ENCODE results near the gene MEGF9.
"Not testable (repeated sequence)": the region's sequence is repeated elsewhere in the genome, so short reads cannot be mapped to it uniquely, and the experiment has no call there.

The MEGF9 gene

GRCh38 chr9:120646948-120647347 is 67.3 kb downstream of the MEGF9 start:
- H3K9me3 Mint-ChIP-seq = no peaks in the 10 kb centered on the region
- no peak overlapping the region for H3K27ac Mint-ChIP-seq
- no peaks in the 10 kb centered on the region for H3K27me3 Mint-ChIP-seq
- H3K4me1 Mint-ChIP-seq = no peaks in the 10 kb centered on the region
- peaks cover 3% of the 10 kb centered on the region for H3K36me3 Mint-ChIP-seq
- DNase-seq = no peak
- CTCF ChIA-PET = interaction anchor here (0.7 kb wide), 1 partner anchor 108 kb away, joined by 3 read pairs; no protein-coding TSS in a partner anchor
- H3K4me3 Mint-ChIP-seq = no peak overlapping the region

- no peak for DNase-seq
- no peak overlapping the region for H3K27ac Mint-ChIP-seq
- CTCF ChIA-PET = no interaction called here
- H3K4me1 Mint-ChIP-seq = no peaks in the 10 kb centered on the region
- H3K9me3 Mint-ChIP-seq = no peaks in the 10 kb centered on the region
- no peak overlapping the region for H3K4me3 Mint-ChIP-seq
- no peaks in the 10 kb centered on the region for H3K27me3 Mint-ChIP-seq
- peaks cover 5% of the 10 kb centered on the region for H3K36me3 Mint-ChIP-seq
These were observed 68.5 kb downstream of the MEGF9 start for GRCh38 chr9:120645760-120646159.

GRCh38 chr9:120643061-120643460 is 71.2 kb downstream of the MEGF9 start:
- CTCF ChIA-PET = no interaction called here

GRCh38 chr9:120642129-120642770 is 72.0 kb downstream of the MEGF9 start:
- no peak for DNase-seq
- no peaks in the 10 kb centered on the region for H3K9me3 Mint-ChIP-seq
- CTCF ChIA-PET = no interaction called here
- H3K27ac Mint-ChIP-seq = no peak overlapping the region
- H3K27me3 Mint-ChIP-seq = no peaks in the 10 kb centered on the region
- peaks cover 5% of the 10 kb centered on the region for H3K36me3 Mint-ChIP-seq
- H3K4me1 Mint-ChIP-seq = no peaks in the 10 kb centered on the region
- H3K4me3 Mint-ChIP-seq = no peak overlapping the region

More at GRCh38 chr9:120643061-120643460, 71.2 kb downstream of the MEGF9 start:
- H3K27ac Mint-ChIP-seq = no peak overlapping the region
- peaks cover 5% of the 10 kb centered on the region for H3K36me3 Mint-ChIP-seq
- no peaks in the 10 kb centered on the region for H3K27me3 Mint-ChIP-seq
- H3K4me1 Mint-ChIP-seq = no peaks in the 10 kb centered on the region
- no peak overlapping the region for H3K4me3 Mint-ChIP-seq
- DNase-seq = no peak
- no peaks in the 10 kb centered on the region for H3K9me3 Mint-ChIP-seq

GRCh38 chr9:120640874-120641273 is 73.4 kb downstream of the MEGF9 start:
- H3K4me1 Mint-ChIP-seq, H3K36me3 Mint-ChIP-seq, H3K4me3 Mint-ChIP-seq, CTCF ChIA-PET, H3K27me3 Mint-ChIP-seq, H3K9me3 Mint-ChIP-seq, DNase-seq, H3K27ac Mint-ChIP-seq: not testable (repeated sequence)

GRCh38 chr9:120640380-120640779 is 73.9 kb downstream of the MEGF9 start:
- Mint-ChIP-seq H3K4me1 (no peaks in the 10 kb centered on the region), H3K27me3 (no peaks in the 10 kb centered on the region), H3K36me3 (peaks cover 11% of the 10 kb centered on the region), H3K9me3 (peaks cover 4% of the 10 kb centered on the region), H3K27ac (no peak overlapping the region), H3K4me3 (no peak overlapping the region)
- DNase-seq = no peak
- CTCF ChIA-PET = no interaction called here

GRCh38 chr9:120637919-120638318 is 76.4 kb downstream of the MEGF9 start:
- Mint-ChIP-seq H3K27me3 (no peaks in the 10 kb centered on the region), H3K36me3 (peaks cover 10% of the 10 kb centered on the region), H3K9me3 (peaks cover 13% of the 10 kb centered on the region), H3K4me1 (no peaks in the 10 kb centered on the region), H3K27ac (no peak overlapping the region), H3K4me3 (no peak overlapping the region)
- CTCF ChIA-PET = no interaction called here
- DNase-seq = no peak

GRCh38 chr9:120636194-120636957 is 77.9 kb downstream of the MEGF9 start:
- no peak overlapping the region for H3K27ac Mint-ChIP-seq
- peaks cover 6% of the 10 kb centered on the region for H3K36me3 Mint-ChIP-seq
- H3K9me3 Mint-ChIP-seq = peaks cover 13% of the 10 kb centered on the region
- H3K4me3 Mint-ChIP-seq = no peak overlapping the region
- H3K27me3 Mint-ChIP-seq = no peaks in the 10 kb centered on the region
- CTCF ChIA-PET = no interaction called here
- no peaks in the 10 kb centered on the region for H3K4me1 Mint-ChIP-seq
- DNase-seq = no peak

- DNase-seq = no peak
- peaks cover 6% of the 10 kb centered on the region for H3K36me3 Mint-ChIP-seq
- H3K27ac Mint-ChIP-seq = no peak overlapping the region
- H3K27me3 Mint-ChIP-seq = no peaks in the 10 kb centered on the region
- no peak overlapping the region for H3K4me3 Mint-ChIP-seq
- CTCF ChIA-PET = no interaction called here
- peaks cover 13% of the 10 kb centered on the region for H3K9me3 Mint-ChIP-seq
- H3K4me1 Mint-ChIP-seq = no peaks in the 10 kb centered on the region
These were observed 79.3 kb downstream of the MEGF9 start for GRCh38 chr9:120635011-120635410.

- CTCF ChIA-PET = no interaction called here
- H3K36me3 Mint-ChIP-seq = no peaks in the 10 kb centered on the region
- peaks cover 2% of the 10 kb centered on the region for H3K4me1 Mint-ChIP-seq
- H3K27ac Mint-ChIP-seq = no peak overlapping the region
- DNase-seq = no peak
- no peak overlapping the region for H3K4me3 Mint-ChIP-seq
- H3K27me3 Mint-ChIP-seq = no peaks in the 10 kb centered on the region
- H3K9me3 Mint-ChIP-seq = peaks cover 8% of the 10 kb centered on the region
These were observed 83.9 kb downstream of the MEGF9 start for GRCh38 chr9:120630333-120630732.

GRCh38 chr9:120628925-120629497 is 85.3 kb downstream of the MEGF9 start:
- H3K27ac Mint-ChIP-seq, CTCF ChIA-PET, H3K9me3 Mint-ChIP-seq, H3K36me3 Mint-ChIP-seq, H3K4me1 Mint-ChIP-seq, DNase-seq, H3K27me3 Mint-ChIP-seq, H3K4me3 Mint-ChIP-seq: not testable (repeated sequence)

- H3K36me3 Mint-ChIP-seq = no peaks in the 10 kb centered on the region
- peaks cover 7% of the 10 kb centered on the region for H3K4me1 Mint-ChIP-seq
- no peaks in the 10 kb centered on the region for H3K9me3 Mint-ChIP-seq
- DNase-seq = no peak
- H3K27me3 Mint-ChIP-seq = no peaks in the 10 kb centered on the region
- H3K4me3 Mint-ChIP-seq = no peak overlapping the region
- CTCF ChIA-PET = interaction anchor here (0.9 kb wide), 1 partner anchor 17 kb away, joined by 3 read pairs; no protein-coding TSS in a partner anchor
- H3K27ac Mint-ChIP-seq = no peak overlapping the region
These were observed 85.9 kb downstream of the MEGF9 start for GRCh38 chr9:120628207-120628924.

GRCh38 chr9:120627073-120627472 is 87.2 kb downstream of the MEGF9 start:
- CTCF ChIA-PET = interaction anchor here (0.9 kb wide), 1 partner anchor 16 kb away, joined by 3 read pairs; no protein-coding TSS in a partner anchor
- H3K4me1 Mint-ChIP-seq = peaks cover 7% of the 10 kb centered on the region
- no peak for DNase-seq
- no peak overlapping the region for H3K27ac Mint-ChIP-seq
- H3K27me3 Mint-ChIP-seq = no peaks in the 10 kb centered on the region
- H3K4me3 Mint-ChIP-seq = no peak overlapping the region
- H3K36me3 Mint-ChIP-seq = no peaks in the 10 kb centered on the region
- H3K9me3 Mint-ChIP-seq = no peaks in the 10 kb centered on the region

- DNase-seq = no peak
- Mint-ChIP-seq H3K27ac (no peak overlapping the region), H3K4me3 (no peak overlapping the region), H3K36me3 (peaks cover 1% of the 10 kb centered on the region), H3K9me3 (no peaks in the 10 kb centered on the region), H3K4me1 (peaks cover 7% of the 10 kb centered on the region), H3K27me3 (no peaks in the 10 kb centered on the region)
- CTCF ChIA-PET = interaction anchor here (0.7 kb wide), 3 partner anchors 37 to 200 kb away, joined by 3 to 5 read pairs (median 3); no protein-coding TSS in a partner anchor
These were observed 87.8 kb downstream of the MEGF9 start for GRCh38 chr9:120626512-120626911.

All from activated naive CD4-positive, alpha-beta T cell treated with anti-CD3 and anti-CD28 coated beads, Interleukin-2, amount 10 ng/mL, durations not matched to agents 7 days and 5 days (primary cell).